PC-9 (cell line): ENCODE measurements around the gene C3orf70. TPM values are rescaled to one million over a fixed set of nuclear protein-coding genes. Genes with fewer than 3 reads are reported as not detected.

Experiments used
- BruUV-seq: library from RNA; stranded (reverse); fragments of 400-500 nt; replicated peaks from 2 replicates; lab custom pipeline; 2021; lab: Mats Ljungman, UMichigan
- CTCF ChIA-PET: fragments of 300-600 bp; sonication (Branson Sonifier 250); formaldehyde crosslinking; loops from one replicate; lab custom pipeline; 2022; ENCODE audit warnings: antibody characterized with exemption; lab: Charles Lee
- POLR2A ChIA-PET: fragments of 300-600 bp; sonication (Branson Sonifier 250); formaldehyde crosslinking; loops from one replicate; lab custom pipeline; 2022; ENCODE audit warnings: antibody characterized with exemption; ENCODE audit not compliant: unreplicated experiment; lab: Charles Lee
- DNase-seq, 2 experiments: peaks; one replicate each; pipeline versions ENCODE4 v3.0.0 to v3.0.0-alpha.2; 2015 to 2022; ENCODE audit warnings: mixed read lengths in 1 of 2
- H2AFZ ChIP-seq: fragments of 200-600 bp; sonication (generic); 2 replicates; pipeline ENCODE4 v1.8.1; 2017; ENCODE audit warnings: antibody characterized with exemption
- H3F3A ChIP-seq: fragments of 200-600 bp; sonication (generic); 2 replicates; pipeline ENCODE4 v1.8.1; 2017; ENCODE audit warnings: antibody characterized with exemption, mild to moderate bottlenecking, low read depth; ENCODE audit not compliant: insufficient read depth
- H3K27ac ChIP-seq: fragments of 200-600 bp; sonication (generic); 2 replicates; pipeline ENCODE4 v1.6.1; 2016; ENCODE audit warnings: mixed run types
- H3K27me3 ChIP-seq: fragments of 200-600 bp; sonication (generic); 2 replicates; pipeline ENCODE4 v1.6.1; 2016; ENCODE audit warnings: low read depth, mixed run types; ENCODE audit not compliant: insufficient read depth
- H3K36me3 ChIP-seq: fragments of 200-600 bp; sonication (generic); 2 replicates; pipeline ENCODE4 v1.6.1; 2016; ENCODE audit warnings: low read depth, mixed run types
- H3K4me1 ChIP-seq: fragments of 200-600 bp; sonication (generic); replicated peaks from 2 replicates; pipeline ENCODE4 v1.6.1; 2016; ENCODE audit warnings: mixed run types; ENCODE audit not compliant: insufficient read depth
- H3K4me2 ChIP-seq: fragments of 200-600 bp; sonication (generic); 2 replicates; pipeline ENCODE4 v1.6.1; 2017; ENCODE audit warnings: mixed run types
- H3K4me3 ChIP-seq: fragments of 200-600 bp; sonication (generic); 2 replicates; pipeline ENCODE4 v1.6.1; 2016; ENCODE audit warnings: mixed run types
- H3K79me2 ChIP-seq: fragments of 200-600 bp; sonication (generic); 2 replicates; pipeline ENCODE4 v1.6.1; 2017; ENCODE audit warnings: low read depth, mixed run types
- H3K9me2 ChIP-seq: fragments of 200-600 bp; sonication (generic); 2 replicates; pipeline ENCODE4 v1.8.1; 2017; ENCODE audit warnings: mild to moderate bottlenecking; ENCODE audit not compliant: insufficient read depth
- H3K9me3 ChIP-seq: fragments of 200-600 bp; sonication (generic); 2 replicates; pipeline ENCODE4 v1.8.1; 2016; ENCODE audit warnings: low read depth; ENCODE audit not compliant: insufficient read depth
- H4K20me1 ChIP-seq: fragments of 200-600 bp; sonication (generic); 2 replicates; pipeline ENCODE4 v1.8.1; 2017; ENCODE audit not compliant: insufficient read depth
- CTCF ChIP-seq: fragments of 200-600 bp; sonication (generic); conservative IDR thresholded peaks from 2 replicates; pipeline ENCODE4 v1.6.1; 2017; ENCODE audit warnings: mixed run types, antibody characterized with exemption, mild to moderate bottlenecking, moderate library complexity
- EZH2 ChIP-seq: fragments of 200-600 bp; sonication (generic); IDR thresholded peaks from 2 replicates; pipeline ENCODE4 v1.8.0; 2017; ENCODE audit warnings: antibody characterized with exemption, low read depth
- intact Hi-C: fragments of 100-400 bp; cut with micrococcal nuclease; formaldehyde crosslinking; loops from one replicate; pipeline ENCODE4 v1.10.0; 2022; ENCODE audit not compliant: unreplicated experiment
- total RNA-seq: library from RNA; stranded (reverse); gene quantifications from 2 replicates; pipeline ENCODE4 v1.2.3, GENCODE V29; 2021

The C3orf70 gene
- total RNA-seq, 1 experiment from 2014 or later = not detected

- H3K27ac ChIP-seq = no peak overlapping the region
- no TSS peak for BruUV-seq
- TF ChIP-seq EZH2 = no peak
- no peak for TF ChIP-seq CTCF
- H3K27me3 ChIP-seq = peaks cover 70% of the 10 kb centered on the region
- no peak for DNase-seq
- no peak overlapping the region for H2AFZ ChIP-seq
- H3K9me2 ChIP-seq = no peaks in the 10 kb centered on the region
- intact Hi-C loops = no loop called here
- CTCF ChIA-PET = no interaction called here
- H3K4me3 ChIP-seq = no peak overlapping the region
- H3K4me1 ChIP-seq = no peaks in the 10 kb centered on the region
- H4K20me1 ChIP-seq = no peaks in the 10 kb centered on the region
- H3F3A ChIP-seq = no peaks in the 10 kb centered on the region
- H3K36me3 ChIP-seq = no peaks in the 10 kb centered on the region
- H3K4me2 ChIP-seq = no peak overlapping the region
- no peaks in the 10 kb centered on the region for H3K9me3 ChIP-seq
- POLR2A ChIA-PET = interaction anchor here (0.6 kb wide), 1 partner anchor 591 kb away, joined by 5 read pairs; no protein-coding TSS in a partner anchor
- H3K79me2 ChIP-seq = no peaks in the 10 kb centered on the region
Observed at GRCh38 chr3:185155678-185156077, 2.8 kb upstream of the C3orf70 start.

GRCh38 chr3:185153861-185154629 lies 1.2 kb upstream of the C3orf70 start:
- H2AFZ ChIP-seq = no peak overlapping the region
- TF ChIP-seq EZH2 (no peak), CTCF (no peak)
- H3K9me3 ChIP-seq = no peaks in the 10 kb centered on the region
- no peak overlapping the region for H3K4me2 ChIP-seq
- H3K36me3 ChIP-seq = no peaks in the 10 kb centered on the region
- no peaks in the 10 kb centered on the region for H3F3A ChIP-seq
- ChIA-PET POLR2A (no interaction called here), CTCF (no interaction called here)
- H3K27ac ChIP-seq = no peak overlapping the region
- no TSS peak for BruUV-seq
- DNase-seq = no peak
- peaks cover 73% of the 10 kb centered on the region for H3K27me3 ChIP-seq
- intact Hi-C loops = no loop called here
- H3K4me1 ChIP-seq = no peaks in the 10 kb centered on the region
- no peaks in the 10 kb centered on the region for H3K9me2 ChIP-seq
- no peak overlapping the region for H3K4me3 ChIP-seq
- H4K20me1 ChIP-seq = no peaks in the 10 kb centered on the region
- no peaks in the 10 kb centered on the region for H3K79me2 ChIP-seq

DNA sequence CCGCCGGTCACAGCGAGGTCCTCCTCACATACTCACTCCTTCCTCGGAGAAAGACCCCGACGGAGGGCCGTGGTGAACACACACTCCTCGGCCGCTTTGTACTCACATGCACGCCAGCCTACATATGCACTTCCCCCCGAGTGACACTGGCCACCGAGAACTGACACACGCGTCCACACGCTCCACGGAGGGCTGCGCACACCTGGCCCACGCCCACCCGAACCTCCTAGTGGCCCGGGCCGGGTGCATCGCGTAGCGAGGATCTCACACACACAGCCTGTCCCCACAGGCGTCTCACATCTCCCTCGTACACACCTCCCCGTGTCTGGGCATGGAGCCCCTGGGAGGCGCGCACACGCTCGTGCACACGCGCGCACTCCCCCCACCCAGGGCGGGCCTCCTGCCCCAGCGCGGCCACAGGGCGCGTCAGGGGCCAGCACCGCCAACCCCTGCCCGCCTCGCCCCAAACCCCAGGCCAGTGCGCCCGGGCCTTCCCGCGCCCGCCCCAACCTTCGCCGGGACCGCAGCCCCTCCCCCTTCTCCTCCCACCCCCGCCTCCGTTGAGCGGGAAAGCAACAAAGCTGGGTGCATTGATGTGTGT lies 411 bp upstream of the C3orf70 start:
- no TSS peak for BruUV-seq
- TF ChIP-seq CTCF = no peak
- no peak for TF ChIP-seq EZH2
- ChIA-PET POLR2A (interaction anchor here (0.6 kb wide), 1 partner anchor 54 kb away, joined by 4 read pairs; no protein-coding TSS in a partner anchor), CTCF (no interaction called here)
- no peaks in the 10 kb centered on the region for H3K79me2 ChIP-seq
- no peaks in the 10 kb centered on the region for H3K9me2 ChIP-seq
- H3F3A ChIP-seq = no peaks in the 10 kb centered on the region
- no peak overlapping the region for H2AFZ ChIP-seq
- DNase-seq = no peak
- no peaks in the 10 kb centered on the region for H4K20me1 ChIP-seq
- no peaks in the 10 kb centered on the region for H3K4me1 ChIP-seq
- peaks cover 73% of the 10 kb centered on the region for H3K27me3 ChIP-seq
- H3K27ac ChIP-seq = no peak overlapping the region
- H3K4me3 ChIP-seq = no peak overlapping the region
- no peak overlapping the region for H3K4me2 ChIP-seq
- H3K9me3 ChIP-seq = no peaks in the 10 kb centered on the region
- H3K36me3 ChIP-seq = no peaks in the 10 kb centered on the region
- intact Hi-C loops = no loop called here
